K562 (cell line): Measurements from ENCODE around the gene PEDS1. TPM values are rescaled to one million over a fixed set of nuclear protein-coding genes. Genes with fewer than 3 reads are reported as not detected.

ENCODE experiments used
- ATAC-seq: fragments of 200-7000 bp; cut with Tn5 transposase; 3 replicates; pipeline ENCODE4 v1.9.1; 2020; ENCODE audit warnings: moderate library complexity
- BruUV-seq: library from RNA; stranded (reverse); fragments of 400-500 nt; replicated peaks from 2 replicates; lab custom pipeline; 2021; lab: Mats Ljungman, UMichigan
- CTCF ChIA-PET: fragments of 300-600 bp; formaldehyde crosslinking; extraction: SDS; loops from one replicate; lab custom pipeline; 2021; ENCODE audit warnings: low intra/inter-chr PET ratio; lab: Yijun Ruan, JAX
- POLR2A ChIA-PET: fragments of 300-600, 350-650 bp; sonication (Branson Sonifier 250); formaldehyde crosslinking; extraction: SDS; loops from one replicate; lab custom pipeline; 2021; ENCODE audit warnings: antibody characterized with exemption, inconsistent platforms; lab: Yijun Ruan, JAX
- DNase-seq, 4 experiments: peaks; one replicate each; pipeline versions ENCODE4 v3.0.0 to v3.0.0-alpha.2; 2011 to 2018; ENCODE audit warnings: low spot score in 3 of 4, mixed read lengths in 3 of 4; ENCODE audit errors: extremely low read depth in 1 of 4
- FAIRE-seq: peaks from 2 replicates; lab custom pipeline; 2011; peaks lifted over from hg19 to GRCh38; lab: Jason Lieb, UNC
- H2AFZ ChIP-seq: 2 replicates; pipeline ENCODE4 v1.6.0; 2011; ENCODE audit warnings: low read depth, low read length, control low read depth, inconsistent platforms
- H3K27ac ChIP-seq: fragments of 200-600 bp; 3 replicates; pipeline ENCODE4 v1.8.0; 2011; ENCODE audit warnings: low read depth, mild to moderate bottlenecking, control low read depth, inconsistent platforms, low read length, moderate library complexity, mixed read lengths; ENCODE audit errors: extremely low read depth
- H3K27me3 ChIP-seq, 2 experiments: fragments of 300-600 bp in 1 of 2; 2 replicates in 1 of 2; 3 replicates in 1 of 2; pipeline versions ENCODE4 v1.6.0 to v1.8.0; 2011; ENCODE audit warnings: inconsistent platforms in 2 of 2, low read length in 2 of 2, mild to moderate bottlenecking in 1 of 2, mixed read lengths in 1 of 2, moderate library complexity in 1 of 2; ENCODE audit not compliant: control insufficient read depth in 2 of 2, insufficient read depth in 2 of 2
- H3K36me3 ChIP-seq: fragments of 300-600 bp; 3 replicates; pipeline ENCODE4 v1.8.0; 2011; ENCODE audit warnings: mild to moderate bottlenecking, low read length, inconsistent platforms; ENCODE audit not compliant: control insufficient read depth, insufficient read depth
- H3K4me1 ChIP-seq, 2 experiments: fragments of 200-600 bp in 1 of 2; replicated peaks in 1 of 2; 2 replicates in 1 of 2; 3 replicates in 1 of 2; pipeline versions ENCODE4 v1.5.1 to v1.8.0; 2011; ENCODE audit warnings: inconsistent platforms in 2 of 2, low read length in 2 of 2, mild to moderate bottlenecking in 1 of 2, mixed read lengths in 1 of 2, moderate library complexity in 1 of 2; ENCODE audit not compliant: control insufficient read depth in 2 of 2, insufficient read depth in 2 of 2
- H3K4me2 ChIP-seq: 2 replicates; pipeline ENCODE4 v1.6.1; 2011; ENCODE audit warnings: low read length, control low read depth, inconsistent platforms, mixed read lengths; ENCODE audit not compliant: insufficient read depth
- H3K4me3 ChIP-seq: fragments of 200-600 bp; sonication (generic), shearing (Covaris generic); 2 replicates; pipeline ENCODE4 v1.5.1; 2016; ENCODE audit warnings: control low read depth, inconsistent platforms
- H3K79me2 ChIP-seq: fragments of 200-600 bp; 3 replicates; pipeline ENCODE4 v1.8.0; 2011; ENCODE audit warnings: low read length, inconsistent platforms; ENCODE audit not compliant: control insufficient read depth, insufficient read depth
- H3K9ac ChIP-seq, 2 experiments: 2 replicates each; pipeline versions ENCODE4 v1.6.0 to v1.6.1; 2011; ENCODE audit warnings: low read depth in 2 of 2, low read length in 2 of 2, control low read depth in 1 of 2, inconsistent platforms in 1 of 2, mild to moderate bottlenecking in 1 of 2, mixed read lengths in 1 of 2; ENCODE audit not compliant: insufficient read depth in 1 of 2
- H3K9me1 ChIP-seq: one replicate; pipeline ENCODE4 v1.6.0; 2011; ENCODE audit warnings: inconsistent platforms, mild to moderate bottlenecking, low read length, moderate library complexity; ENCODE audit not compliant: control insufficient read depth, insufficient read depth
- H3K9me3 ChIP-seq: replicated peaks from 2 replicates; pipeline ENCODE4 v1.5.1; 2011; ENCODE audit warnings: low read depth, low read length, inconsistent platforms; ENCODE audit not compliant: control insufficient read depth, insufficient read depth
- H4K20me1 ChIP-seq: replicated peaks from 2 replicates; pipeline ENCODE4 v1.6.1; 2011; ENCODE audit warnings: low read length, inconsistent platforms, mixed read lengths; ENCODE audit not compliant: control insufficient read depth, insufficient read depth
- CCNT2 ChIP-seq: IDR thresholded peaks from 2 replicates; pipeline ENCODE4 v1.6.1; 2011; ENCODE audit warnings: borderline replicate concordance, low read depth, mild to moderate bottlenecking, moderate library complexity, mixed read lengths, low read length; ENCODE audit not compliant: insufficient read length; ENCODE audit errors: extremely low read depth
- FOXO4 ChIP-seq: fragments of 450-650 bp; formaldehyde crosslinking; IDR thresholded peaks from 2 replicates; pipeline ENCODE4 v1.4.0; 2020; ENCODE audit warnings: mild to moderate bottlenecking, moderate library complexity
- GABPB1 ChIP-seq: sonication (generic); formaldehyde crosslinking; IDR thresholded peaks from 2 replicates; pipeline ENCODE4 v1.8.0; 2022; ENCODE audit warnings: mild to moderate bottlenecking, missing genetic modification reagents
- GTF2A2 ChIP-seq: IDR thresholded peaks from 2 replicates; pipeline ENCODE4 v1.6.1; 2016; ENCODE audit warnings: mild to moderate bottlenecking, missing genetic modification characterization, missing compliant biosample characterization
- IRF2 ChIP-seq: sonication (generic); formaldehyde crosslinking; IDR thresholded peaks from 2 replicates; pipeline ENCODE4 v1.8.1; 2022; ENCODE audit warnings: mild to moderate bottlenecking, missing genetic modification reagents
- MEF2D ChIP-seq: conservative IDR thresholded peaks from 2 replicates; pipeline ENCODE4 v1.6.1; 2016; ENCODE audit warnings: low read depth, missing genetic modification characterization, missing compliant biosample characterization
- PRPF4 ChIP-seq: fragments of 200-400 bp; formaldehyde crosslinking; IDR thresholded peaks from one replicate; pipeline ENCODE4 v1.6.1; 2017; ENCODE audit warnings: low read length, low read depth, mild to moderate bottlenecking; ENCODE audit not compliant: insufficient read depth, poor library complexity, severe bottlenecking
- STAT5A ChIP-seq: IDR thresholded peaks from 2 replicates; pipeline ENCODE4 v1.6.1; 2012; ENCODE audit warnings: low read length, inconsistent platforms, borderline replicate concordance
- ZNF217 ChIP-seq: sonication (generic); formaldehyde crosslinking; IDR thresholded peaks from 2 replicates; pipeline ENCODE4 v1.8.0; 2022; ENCODE audit warnings: mild to moderate bottlenecking, missing genetic modification reagents
- ZNF707 ChIP-seq: fragments of 250-450 bp; sonication (Bioruptor Pico); conservative IDR thresholded peaks from 2 replicates; pipeline ENCODE4 v1.8.0; 2022; ENCODE audit warnings: inconsistent platforms, mild to moderate bottlenecking, moderate library complexity
- ZNF780A ChIP-seq: fragments of 250-450 bp; sonication (Bioruptor Pico); IDR thresholded peaks from 2 replicates; pipeline ENCODE4 v1.5.0; 2021; ENCODE audit warnings: mild to moderate bottlenecking
- WGBS: fragments of 100-300 bp; shearing (Covaris generic); methylation state at CpG from one replicate; pipeline ENCODE4 v1.1.6; 2016; ENCODE audit warnings: low coverage, mixed read lengths; ENCODE audit not compliant: insufficient coverage; ENCODE audit errors: missing lambda C conversion rate; 5-methylcytosine and 5-hydroxymethylcytosine counted together
- in situ Hi-C: fragments of 300-500 bp; cut with MboI; formaldehyde crosslinking; loops from 4 replicates; pipeline ENCODE4 v1.15.0; 2018; ENCODE audit warnings: inconsistent platforms, mixed read lengths
- intact Hi-C: fragments of 100-400 bp; cut with micrococcal nuclease; formaldehyde crosslinking; loops from 2 replicates; pipeline ENCODE4 v1.14.2; 2022
- polyA plus RNA-seq, 8 experiments: library from polyadenylated mRNA; depleted of rRNA in 4 of 8; stranded (reverse) in 5 of 8; unstranded in 3 of 8; fragments of >200 nt; fragmentation: Nextera tagmentation in 2 of 8; fragmentation: Illumina TruSeq in 1 of 8; extraction: Ambion mirVana in 2 of 8; extraction: Trizol in 1 of 8; gene quantifications; 2 replicates each; pipeline versions ENCODE4 v1.2.1 to v1.2.3, GENCODE V29; 2011 to 2014; ENCODE audit warnings: inconsistent platforms in 1 of 8, missing spikeins in 1 of 8
- total RNA-seq, 7 experiments: library from RNA; depleted of rRNA in 6 of 7; stranded (reverse); fragments of >200 nt in 6 of 7; fragmentation: Illumina TruSeq in 2 of 7; extraction: Trizol in 2 of 7; gene quantifications; 2 replicates each; pipeline versions ENCODE4 v1.2.1 to v1.2.3, GENCODE V29; 2011 to 2021; ENCODE audit warnings: low replicate concordance in 1 of 7
- TF ChIP-seq, protein P1 (sequence below): fragments of 200-800 bp; sonication (Bioruptor generic); IDR thresholded peaks from 2 replicates; pipeline ENCODE4 v1.6.1; 2017; ENCODE audit warnings: missing genetic modification characterization, missing compliant biosample characterization
- TF ChIP-seq, protein P2 (sequence below): sonication (generic); formaldehyde crosslinking; IDR thresholded peaks from 2 replicates; pipeline ENCODE4 v1.8.0; 2022; ENCODE audit warnings: mild to moderate bottlenecking, missing genetic modification reagents, borderline replicate concordance

Gene PEDS1
- total and polyA plus RNA-seq, 9 of the 15 experiments (the other 6 are each of a cell fraction or from before 2014, with no cell fraction given) = 2.9 to 38.5 (median 24.2) TPM

- CTCF ChIA-PET = interaction anchor here (0.6 to 2.6 kb wide), 6 partner anchors 184 to 559 kb away, joined by 3 to 21 read pairs (median 4); partner anchors contain the start of gene RNF114
- Histone ChIP-seq H3K9ac (peak within 1 kb of the TSS; percentile 96 to 100), H2AFZ (peak within 1 kb of the TSS; percentile 82), H3K9me3 (no peaks in the 10 kb centered on the region), H3K36me3 (peaks cover 18% of the 10 kb centered on the region), H3K4me2 (peak within 1 kb of the TSS; percentile 99), H3K4me1 (peaks cover 43 to 70% of the 10 kb centered on the region in 2 experiments), H3K79me2 (peaks cover 41% of the 10 kb centered on the region), H3K9me1 (peaks cover 12% of the 10 kb centered on the region), H4K20me1 (peaks cover 16% of the 10 kb centered on the region; the same call in 1 of the 2 replicates), H3K4me3 (peak within 1 kb of the TSS; percentile 95), H3K27ac (peak within 1 kb of the TSS; percentile 99), H3K27me3 (no peaks in the 10 kb centered on the region)
- no TSS peak for BruUV-seq
- peak; percentile 69 for ATAC-seq
- DNase-seq = peak; percentile 90 to 96 (median 92)
- 1% methylated on average over 34 of the region's 89 CpGs for WGBS
- in situ Hi-C loops = no loop called here
- intact Hi-C loops = loop anchor here (1.0 to 5.0 kb wide), 2 partner anchors 102 to 270 kb away; no protein-coding TSS in a partner anchor
- FAIRE-seq = peak; percentile 40
- POLR2A ChIA-PET = interaction anchor here (0.5 to 2.1 kb wide), 34 partner anchors 9 to 592 kb away, joined by 3 to 12 read pairs (median 3); partner anchors contain the start of gene SNAI1
- no peak for TF ChIP-seq GABPB1 (CRISPR knock-in tag)
- no peak for TF ChIP-seq ZNF217
- TF ChIP-seq IRF2 (CRISPR knock-in tag) = no peak
- TF ChIP-seq ZNF780A = no peak
- TF ChIP-seq FOXO4 (CRISPR knock-in tag) = peak; percentile 43; the same call in 1 of the 2 replicates
- TF ChIP-seq MEF2D (tag) = no peak
- TF ChIP-seq CCNT2 = peak; percentile 88
- no peak for TF ChIP-seq ZNF707 (CRISPR knock-in tag)
- TF ChIP-seq PRPF4 = peak; percentile 95
- TF ChIP-seq, protein P1, sequence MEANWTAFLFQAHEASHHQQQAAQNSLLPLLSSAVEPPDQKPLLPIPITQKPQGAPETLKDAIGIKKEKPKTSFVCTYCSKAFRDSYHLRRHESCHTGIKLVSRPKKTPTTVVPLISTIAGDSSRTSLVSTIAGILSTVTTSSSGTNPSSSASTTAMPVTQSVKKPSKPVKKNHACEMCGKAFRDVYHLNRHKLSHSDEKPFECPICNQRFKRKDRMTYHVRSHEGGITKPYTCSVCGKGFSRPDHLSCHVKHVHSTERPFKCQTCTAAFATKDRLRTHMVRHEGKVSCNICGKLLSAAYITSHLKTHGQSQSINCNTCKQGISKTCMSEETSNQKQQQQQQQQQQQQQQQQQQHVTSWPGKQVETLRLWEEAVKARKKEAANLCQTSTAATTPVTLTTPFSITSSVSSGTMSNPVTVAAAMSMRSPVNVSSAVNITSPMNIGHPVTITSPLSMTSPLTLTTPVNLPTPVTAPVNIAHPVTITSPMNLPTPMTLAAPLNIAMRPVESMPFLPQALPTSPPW (CRISPR knock-in tag) = peak; percentile 94
- TF ChIP-seq, protein P2, sequence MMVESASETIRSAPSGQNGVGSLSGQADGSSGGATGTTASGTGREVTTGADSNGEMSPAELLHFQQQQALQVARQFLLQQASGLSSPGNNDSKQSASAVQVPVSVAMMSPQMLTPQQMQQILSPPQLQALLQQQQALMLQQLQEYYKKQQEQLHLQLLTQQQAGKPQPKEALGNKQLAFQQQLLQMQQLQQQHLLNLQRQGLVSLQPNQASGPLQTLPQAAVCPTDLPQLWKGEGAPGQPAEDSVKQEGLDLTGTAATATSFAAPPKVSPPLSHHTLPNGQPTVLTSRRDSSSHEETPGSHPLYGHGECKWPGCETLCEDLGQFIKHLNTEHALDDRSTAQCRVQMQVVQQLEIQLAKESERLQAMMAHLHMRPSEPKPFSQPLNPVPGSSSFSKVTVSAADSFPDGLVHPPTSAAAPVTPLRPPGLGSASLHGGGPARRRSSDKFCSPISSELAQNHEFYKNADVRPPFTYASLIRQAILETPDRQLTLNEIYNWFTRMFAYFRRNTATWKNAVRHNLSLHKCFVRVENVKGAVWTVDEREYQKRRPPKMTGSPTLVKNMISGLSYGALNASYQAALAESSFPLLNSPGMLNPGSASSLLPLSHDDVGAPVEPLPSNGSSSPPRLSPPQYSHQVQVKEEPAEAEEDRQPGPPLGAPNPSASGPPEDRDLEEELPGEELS (CRISPR knock-in tag) = peak; percentile 58; the same call in 1 of the 2 replicates
- no peak; the same call in 1 of the 2 replicates for TF ChIP-seq STAT5A
- TF ChIP-seq GTF2A2 (tag) = peak; percentile 86
Measured at GRCh38 chr20:50190251-50191064, 36.9 kb upstream of the PEDS1 start, which contains the start of gene CEBPB. Gene CEBPB, plus strand, starts transcription at chr20:50190830. Its CDS starts 204 bp downstream, at chr20:50191034.
